M059J (cell line): ENCODE measurements around the gene CHAC1. TPM values are rescaled to one million over a fixed set of nuclear protein-coding genes. Genes with fewer than 3 reads are reported as not detected.
A peak's percentile ranks its signal among the peaks of the same experiment; 100 is the strongest.
"Not testable (repeated sequence)": the region's sequence is repeated elsewhere in the genome, so short reads cannot be mapped to it uniquely, and the experiment has no call there.

Experiments
- DNase-seq: peaks from one replicate; pipeline ENCODE4 v3.0.0-alpha.2; 2012; ENCODE audit warnings: low read depth
- total RNA-seq: library from RNA; depleted of rRNA; stranded (reverse); fragments of >200 nt; shearing (Covaris generic); gene quantifications from 2 replicates; pipeline ENCODE4 v1.2.3, GENCODE V29; 2014

CHAC1 gene
- total RNA-seq, 1 experiment from 2014 or later: 7.4 TPM

DNA sequence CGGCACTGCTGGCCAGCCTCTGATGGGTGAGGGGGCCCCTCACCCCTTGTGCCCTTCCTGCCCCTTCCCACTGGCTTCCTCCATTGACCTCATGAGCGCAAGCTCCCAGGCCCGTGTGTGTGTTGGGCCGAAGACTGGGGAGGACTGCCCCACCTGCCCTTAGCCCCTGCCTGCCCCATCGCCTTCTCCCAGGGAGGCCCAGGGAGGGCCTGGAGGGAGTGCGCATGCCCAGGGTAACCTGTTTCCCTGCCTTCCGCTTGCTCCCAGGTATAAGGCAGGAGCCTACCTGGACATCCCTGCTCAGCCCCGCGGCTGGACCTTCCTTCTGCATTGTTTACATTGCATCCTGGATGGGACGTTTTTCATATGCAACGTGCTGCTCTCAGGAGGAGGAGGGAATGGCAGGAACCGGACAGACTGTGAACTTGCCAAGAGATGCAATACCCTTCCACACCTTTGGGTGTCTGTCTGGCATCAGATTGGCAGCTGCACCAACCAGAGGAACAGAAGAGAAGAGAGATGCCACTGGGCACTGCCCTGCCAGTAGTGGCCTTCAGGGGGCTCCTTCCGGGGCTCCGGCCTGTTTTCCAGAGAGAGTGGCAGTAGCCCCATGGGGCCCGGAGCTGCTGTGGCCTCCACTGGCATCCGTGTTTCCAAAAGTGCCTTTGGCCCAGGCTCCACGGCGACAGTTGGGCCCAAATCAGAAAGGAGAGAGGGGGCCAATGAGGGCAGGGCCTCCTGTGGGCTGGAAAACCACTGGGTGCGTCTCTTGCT, 15.3 kb upstream of the CHAC1 start:
- DNase-seq: peak; percentile 59

DNA sequence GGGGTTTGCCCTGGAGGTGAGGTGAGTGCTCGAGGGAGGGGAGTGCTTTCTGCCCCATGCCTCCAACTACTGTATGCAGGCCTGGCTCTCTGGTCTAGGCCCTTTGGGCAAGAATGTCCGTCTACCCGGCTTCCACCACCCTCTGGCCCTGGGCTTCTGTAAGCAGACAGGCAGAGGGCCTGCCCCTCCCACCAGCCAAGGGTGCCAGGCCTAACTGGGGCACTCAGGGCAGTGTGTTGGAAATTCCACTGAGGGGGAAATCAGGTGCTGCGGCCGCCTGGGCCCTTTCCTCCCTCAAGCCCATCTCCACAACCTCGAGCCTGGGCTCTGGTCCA, 14.8 kb upstream of the CHAC1 start:
- no peak for DNase-seq

DNA sequence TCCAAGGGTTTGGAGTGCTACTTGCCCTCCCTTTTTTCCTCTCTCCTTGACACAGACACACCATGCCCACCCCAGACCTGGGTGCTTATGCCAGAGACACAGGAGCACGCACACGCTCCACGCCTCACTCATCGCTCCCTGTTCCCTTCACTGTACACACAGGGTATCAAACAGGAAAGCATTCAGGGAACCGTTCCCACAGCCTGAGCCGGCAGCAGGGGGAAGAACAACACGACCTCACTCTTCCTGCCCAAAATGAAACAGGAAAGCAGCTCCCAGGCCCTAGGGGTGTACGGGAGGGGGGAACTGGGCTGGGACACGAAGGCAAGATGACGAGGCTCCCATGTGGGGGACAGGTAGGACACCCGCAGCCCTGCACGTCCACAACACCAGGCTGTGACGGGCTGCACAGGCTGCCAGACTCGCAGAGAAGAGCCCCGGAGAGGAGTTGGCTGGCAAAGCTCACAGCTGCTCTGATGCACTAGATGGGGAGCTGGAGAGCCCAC, 12.9 kb upstream of the CHAC1 start:
- DNase-seq: no peak

DNA sequence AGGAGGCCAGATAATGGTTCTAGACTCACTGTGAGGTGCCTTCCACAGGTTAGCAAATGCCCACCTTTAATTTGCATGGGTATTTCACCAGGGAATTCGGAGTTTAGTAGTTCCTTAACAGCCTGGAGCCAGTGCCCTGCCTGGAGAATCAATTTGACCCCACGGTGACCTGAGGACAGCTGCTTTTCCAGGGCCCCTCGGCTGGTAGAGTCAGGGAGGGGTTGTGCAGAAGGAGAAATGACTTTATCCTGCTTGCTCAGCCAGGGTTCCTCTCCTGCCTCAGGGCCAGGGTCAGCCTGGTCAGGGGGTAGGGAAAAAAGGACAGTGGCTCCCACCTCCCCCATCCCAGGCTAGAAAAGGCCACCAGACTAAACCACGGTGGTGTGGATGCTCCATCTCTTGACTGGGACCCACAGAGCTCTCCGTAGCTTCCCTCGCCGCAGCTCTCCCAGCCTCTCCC, 12.2 kb upstream of the CHAC1 start:
- no peak for DNase-seq

DNA sequence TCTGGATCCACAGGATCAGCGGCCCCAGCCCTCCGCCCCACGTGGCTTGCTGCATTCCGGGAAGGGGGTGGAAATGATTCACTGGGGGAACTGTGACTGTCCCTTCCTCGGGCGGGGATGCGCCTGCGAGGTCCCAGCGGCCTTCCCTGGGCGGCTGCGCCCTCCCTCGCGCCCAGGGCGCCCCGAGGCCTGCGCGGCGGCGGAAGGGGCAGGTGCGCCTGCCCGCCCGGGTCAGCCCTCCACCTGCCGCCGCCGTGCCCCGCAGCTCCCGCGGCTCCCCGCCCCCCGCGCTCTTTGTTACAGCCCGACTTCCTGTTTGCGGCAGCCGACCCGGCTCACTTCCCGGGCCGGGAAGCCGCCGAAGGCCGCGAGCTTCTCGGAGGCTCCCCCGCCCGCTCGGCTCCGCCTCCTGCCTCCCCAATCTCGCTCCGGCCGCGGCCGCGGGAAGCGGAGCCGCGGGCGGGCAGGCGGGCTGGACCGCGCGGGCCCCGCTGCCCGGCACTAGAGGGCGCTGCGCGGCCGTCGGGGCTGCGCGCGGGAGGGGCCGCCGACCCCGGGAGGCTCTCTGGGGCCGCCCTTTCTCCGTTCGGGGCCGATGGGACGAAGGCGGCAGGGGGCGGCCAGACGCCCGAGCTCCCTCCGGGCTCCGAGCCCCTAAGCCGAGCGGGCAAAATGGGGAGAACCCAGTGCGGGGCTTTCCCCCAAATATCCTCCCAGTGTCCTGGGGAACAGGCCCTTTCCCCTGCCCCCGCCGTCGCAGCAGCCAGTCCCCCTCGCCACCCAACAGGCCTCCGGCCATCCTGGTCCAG, 11.5 kb upstream of the CHAC1 start:
- peak; percentile 83 for DNase-seq

DNA sequence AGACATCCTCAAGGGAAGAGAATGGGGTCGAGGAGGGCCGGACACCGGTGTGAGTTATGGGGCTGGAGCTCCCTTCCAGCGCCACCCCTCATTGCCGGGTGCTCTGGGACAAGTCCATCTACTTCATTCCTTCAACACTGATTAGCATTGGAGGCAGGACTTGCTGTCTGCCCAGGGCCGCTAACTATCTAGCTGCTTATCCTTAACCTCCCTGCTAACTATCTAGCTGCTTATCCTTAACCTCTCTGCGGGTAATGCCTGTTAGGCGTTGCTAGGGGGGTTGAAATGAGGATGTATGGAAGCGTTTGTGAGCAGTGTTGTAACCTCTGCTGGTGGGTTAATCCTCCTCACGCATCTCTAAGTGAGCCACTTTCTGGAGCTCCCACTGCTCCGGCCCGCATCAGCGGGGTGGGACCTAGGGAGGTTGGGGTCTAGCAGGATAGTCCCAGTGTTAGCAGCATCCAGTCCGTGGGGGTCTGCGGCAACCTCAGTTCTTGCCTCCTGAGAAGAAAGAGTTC, 10.9 kb upstream of the CHAC1 start:
- DNase-seq: no peak

DNA sequence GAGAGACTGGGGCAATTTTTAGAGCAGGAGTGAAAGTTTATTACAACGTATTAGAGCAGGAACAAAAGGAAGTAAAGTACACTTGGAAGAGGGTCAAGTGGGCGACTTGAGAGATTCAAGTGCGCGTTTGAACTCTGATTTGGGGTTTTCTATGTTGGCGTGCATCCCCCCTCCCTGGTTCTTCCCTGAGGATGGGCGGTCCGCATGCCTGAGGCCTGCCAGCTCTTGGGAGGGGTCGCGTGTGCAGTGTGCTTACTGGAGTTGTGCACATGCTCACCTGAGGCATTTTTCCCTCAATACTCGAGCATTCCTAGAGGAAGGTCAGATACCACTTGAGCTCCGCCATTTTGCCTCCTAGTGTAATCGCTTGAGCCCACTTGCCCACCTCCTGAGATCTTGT, 10.4 kb upstream of the CHAC1 start:
- no peak for DNase-seq

DNA sequence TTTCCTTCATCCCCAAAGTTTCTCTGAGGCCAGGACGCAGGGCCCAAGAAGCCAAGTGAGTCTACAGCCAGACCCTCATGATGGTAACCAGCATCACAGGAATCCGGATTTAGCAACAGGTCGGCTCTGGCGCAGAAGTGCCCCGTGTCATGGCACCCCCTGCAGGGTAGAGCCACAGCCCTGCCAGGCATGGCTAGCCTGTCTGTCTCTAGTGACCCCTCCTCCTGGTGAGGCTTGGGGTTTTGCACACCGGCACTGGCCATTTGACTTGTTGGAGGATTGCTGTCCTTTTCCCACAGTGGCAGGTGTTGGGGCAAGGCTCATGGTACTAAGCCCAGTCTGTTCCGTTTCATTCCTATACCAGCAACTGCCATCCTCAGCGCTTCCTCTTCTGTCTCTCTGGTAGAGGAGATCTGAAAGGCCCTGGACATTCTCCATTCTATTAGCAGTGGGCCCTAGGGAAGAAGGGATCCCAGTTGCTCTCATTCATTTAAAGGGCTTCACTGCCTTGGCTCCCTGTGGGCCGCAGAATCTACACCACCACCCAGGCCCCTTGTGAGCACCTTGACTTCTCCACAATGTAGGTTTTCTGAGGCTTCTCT, 9.4 kb upstream of the CHAC1 start:
- DNase-seq: no peak

DNA sequence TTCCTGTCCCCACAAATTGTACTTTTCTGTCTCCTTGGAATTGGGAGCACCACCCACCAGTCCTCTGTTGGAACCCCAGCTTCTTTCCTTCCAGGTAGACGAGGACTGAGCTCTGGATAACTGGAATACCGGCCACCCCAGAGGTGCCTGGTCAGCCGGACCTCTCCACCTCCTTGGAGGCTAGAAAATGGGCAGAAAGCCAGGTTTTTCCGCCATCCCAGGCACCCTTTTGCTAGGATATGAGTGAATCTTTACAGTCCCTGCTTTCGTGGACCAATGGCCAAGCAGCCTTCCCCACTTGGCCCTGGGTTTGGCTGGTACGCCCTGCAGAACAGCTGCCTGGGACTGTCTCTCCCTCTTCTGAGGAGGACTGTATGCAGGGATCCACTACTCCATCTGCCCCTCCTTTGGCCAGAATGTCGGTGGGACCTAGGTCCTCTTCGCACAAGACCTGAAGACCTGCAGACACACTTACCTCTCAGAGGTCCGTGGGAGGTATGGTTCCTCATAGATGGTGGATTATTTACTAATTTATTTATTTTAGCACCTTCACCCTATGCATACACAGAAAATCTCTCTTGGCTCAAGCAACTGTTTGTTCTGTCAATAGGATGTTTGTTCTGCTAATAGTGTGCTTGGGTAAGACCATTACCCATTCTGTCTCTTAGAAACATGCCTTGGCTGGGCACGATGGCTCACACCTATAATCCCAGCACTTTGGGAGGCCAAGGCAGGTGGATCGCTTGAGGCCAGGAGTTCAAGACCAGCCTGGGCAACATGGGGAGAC, 8.6 kb upstream of the CHAC1 start:
- DNase-seq: no peak

DNA sequence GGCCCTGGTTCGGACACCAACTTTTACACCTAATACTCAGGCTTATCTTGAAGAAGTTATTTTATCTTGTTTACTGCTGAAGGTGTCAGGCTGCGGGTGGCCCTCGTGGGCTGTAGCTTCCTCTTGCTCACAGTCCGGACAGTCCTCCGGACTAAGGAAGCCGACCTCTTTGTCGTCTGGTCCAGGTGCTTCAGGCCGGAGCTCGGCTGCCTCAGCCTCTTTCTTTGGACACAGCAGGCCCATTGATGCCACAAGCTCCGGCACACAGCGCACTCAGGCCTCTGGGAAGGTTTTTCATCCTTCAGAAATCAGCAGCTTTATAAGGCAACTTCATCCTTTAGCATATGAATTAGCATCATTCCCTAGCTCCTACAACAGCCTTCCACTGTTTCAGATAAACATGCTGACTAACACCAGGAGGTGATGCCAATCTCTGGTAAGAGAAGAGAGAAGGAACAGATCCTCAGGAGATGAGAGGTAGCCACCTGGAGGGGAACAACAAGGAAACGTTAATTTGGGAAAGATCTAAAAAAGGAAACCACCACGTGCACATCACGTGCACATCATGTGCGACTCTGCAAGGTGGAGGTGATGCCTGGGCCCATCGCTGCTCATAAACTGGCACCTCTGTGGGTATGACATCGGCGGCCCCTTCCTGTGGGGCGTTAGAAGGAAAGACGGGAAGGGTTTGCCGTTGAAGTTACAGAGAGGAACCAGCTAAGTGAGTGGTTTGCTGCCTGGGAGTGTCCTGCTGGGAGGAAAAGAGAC, 4.4 kb upstream of the CHAC1 start:
- no peak for DNase-seq

DNA sequence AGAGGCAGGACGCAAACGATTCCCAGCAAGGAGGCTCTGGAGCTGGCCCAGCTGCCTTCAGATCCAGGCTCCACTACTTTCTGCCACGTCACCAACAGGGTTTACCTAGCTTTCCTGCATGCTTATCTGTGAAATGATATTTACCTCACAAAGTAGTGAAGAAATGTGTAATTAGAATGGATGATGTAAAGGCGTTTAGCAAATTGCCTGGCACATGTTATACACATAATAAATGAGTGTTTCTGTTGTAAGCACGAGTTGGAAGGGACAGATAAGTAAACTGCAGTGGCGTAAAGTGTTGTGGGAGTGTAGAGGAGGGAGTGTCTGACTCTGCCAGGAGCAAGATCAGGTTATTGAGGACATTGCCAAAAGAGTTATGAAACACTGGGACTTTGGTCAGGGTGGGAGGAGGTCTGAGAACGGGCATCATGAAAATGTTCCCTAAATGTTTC, 3.5 kb upstream of the CHAC1 start:
- DNase-seq: no peak

DNA sequence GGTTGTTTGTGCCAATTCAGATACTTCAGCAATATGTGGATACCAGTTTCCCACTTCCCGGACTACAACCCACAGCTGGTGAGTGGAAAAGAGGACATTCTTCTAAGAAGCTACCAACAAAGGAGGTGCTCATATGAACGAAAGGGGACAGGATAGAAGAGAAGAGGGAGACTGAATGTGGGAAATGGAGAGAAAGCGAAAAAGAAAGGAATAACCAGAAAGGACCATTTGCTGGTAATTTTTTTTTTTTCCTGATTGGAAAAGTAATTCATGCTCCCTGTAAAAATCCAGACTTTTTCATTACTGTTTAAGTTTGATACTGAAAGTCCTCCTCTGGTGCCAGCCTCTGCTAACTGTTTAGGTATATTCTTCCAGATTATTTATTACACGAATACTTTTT, 1.5 kb upstream of the CHAC1 start:
- DNase-seq: no peak

DNA sequence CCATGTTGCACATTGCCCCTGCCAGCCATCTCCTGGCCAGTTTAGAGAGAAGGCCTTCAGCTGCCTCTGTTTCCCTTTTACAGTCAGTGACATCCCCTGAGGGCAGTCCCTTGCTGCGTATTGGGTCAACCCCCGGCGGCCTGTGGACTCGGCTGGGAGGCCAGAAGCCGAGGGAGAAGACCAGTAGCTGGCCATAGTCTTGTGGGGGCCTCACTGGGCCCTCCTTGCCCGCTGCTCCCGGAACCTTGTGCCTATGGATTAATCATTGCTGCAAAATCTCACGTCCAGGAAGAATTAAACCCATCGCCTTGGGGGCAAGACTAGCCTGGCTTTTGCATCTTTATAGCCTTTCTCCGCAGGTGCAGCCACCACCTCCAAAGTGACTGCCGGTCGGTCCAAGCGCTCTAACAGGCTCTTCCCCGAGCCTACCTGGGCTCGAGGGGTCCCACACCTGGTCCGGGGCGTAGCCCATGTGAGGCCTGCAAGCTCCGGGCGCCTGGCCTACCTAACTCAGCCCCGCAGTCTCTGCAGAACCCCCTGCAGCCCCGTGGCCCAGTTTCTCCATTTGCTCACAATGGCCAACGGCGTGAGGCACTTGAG, 870 bp upstream of the CHAC1 start:
- DNase-seq: no peak

DNA sequence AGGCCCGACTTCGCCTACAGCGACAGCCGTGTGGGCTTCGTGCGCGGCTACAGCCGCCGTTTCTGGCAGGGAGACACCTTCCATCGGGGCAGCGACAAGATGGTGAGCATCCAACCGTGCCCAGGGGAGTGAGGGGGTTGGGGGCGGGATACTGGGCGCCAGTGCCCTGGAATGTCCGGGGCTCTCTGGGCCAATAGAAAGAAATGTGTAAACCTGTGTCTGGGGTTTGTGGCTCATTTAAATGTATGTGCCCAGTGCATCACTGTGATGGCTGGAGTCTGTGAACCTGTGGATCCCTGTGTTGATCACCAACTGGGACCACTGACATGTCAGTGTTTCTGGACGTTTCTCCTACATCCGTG, 423 bp downstream of the CHAC1 start:
- DNase-seq: no peak

DNA sequence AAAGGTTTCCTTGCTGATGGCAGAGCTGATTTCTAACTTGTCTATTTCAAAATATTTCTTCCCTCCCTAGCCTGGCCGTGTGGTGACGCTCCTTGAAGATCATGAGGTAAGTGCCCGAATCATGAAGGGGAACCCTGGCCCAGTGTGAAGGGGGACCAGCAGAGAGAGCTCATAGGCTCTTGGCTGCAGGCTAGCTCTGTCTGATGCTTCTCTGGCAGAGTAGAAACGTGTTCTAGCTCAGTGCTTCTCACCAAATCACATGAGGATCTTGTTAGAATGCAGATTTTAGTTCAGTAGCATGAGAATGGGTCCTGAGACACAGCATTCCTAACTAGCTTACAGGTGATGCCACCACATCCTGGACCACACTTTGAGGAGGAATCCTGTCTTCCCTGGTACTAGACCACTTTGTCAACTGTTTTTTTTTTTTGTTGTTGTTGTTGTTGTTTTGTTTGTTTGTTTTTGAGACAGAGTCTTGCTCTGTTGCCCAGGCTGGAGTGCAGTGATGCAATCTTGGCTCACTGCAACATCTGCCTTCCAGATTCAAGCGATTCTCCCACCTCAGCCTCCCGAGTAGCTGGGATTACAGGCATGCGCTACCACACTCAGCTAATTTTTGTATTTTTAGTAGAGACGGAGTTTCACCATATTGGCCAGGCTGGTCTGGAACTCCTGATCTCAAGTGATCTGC, 1.0 kb downstream of the CHAC1 start:
- DNase-seq: not testable (repeated sequence)

DNA sequence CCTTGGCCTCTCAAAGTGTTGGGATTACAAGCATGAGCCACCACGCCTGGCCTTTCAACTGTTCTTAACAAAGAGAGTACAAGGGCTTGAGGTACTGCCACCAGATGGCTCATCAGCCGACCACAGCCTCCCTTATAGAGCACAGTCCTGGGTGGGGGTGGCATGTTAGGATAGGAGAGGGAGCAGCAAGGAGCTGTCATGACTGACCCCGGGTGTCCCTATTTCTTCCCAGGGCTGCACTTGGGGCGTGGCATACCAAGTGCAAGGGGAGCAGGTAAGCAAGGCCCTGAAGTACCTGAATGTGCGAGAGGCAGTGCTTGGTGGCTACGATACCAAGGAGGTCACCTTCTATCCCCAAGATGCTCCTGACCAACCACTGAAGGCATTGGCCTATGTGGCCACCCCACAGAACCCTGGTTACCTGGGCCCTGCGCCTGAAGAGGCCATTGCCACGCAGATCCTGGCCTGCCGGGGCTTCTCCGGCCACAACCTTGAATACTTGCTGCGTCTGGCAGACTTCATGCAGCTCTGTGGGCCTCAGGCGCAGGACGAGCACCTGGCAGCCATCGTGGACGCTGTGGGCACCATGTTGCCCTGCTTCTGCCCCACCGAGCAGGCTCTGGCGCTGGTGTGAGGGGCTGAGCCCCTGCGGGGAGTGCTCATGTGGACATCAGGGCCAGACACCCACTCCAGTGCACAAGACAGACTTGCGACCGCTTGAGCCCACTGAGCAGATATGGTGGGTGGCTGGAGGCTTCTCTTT, 2.1 kb downstream of the CHAC1 start:
- DNase-seq: no peak

DNA sequence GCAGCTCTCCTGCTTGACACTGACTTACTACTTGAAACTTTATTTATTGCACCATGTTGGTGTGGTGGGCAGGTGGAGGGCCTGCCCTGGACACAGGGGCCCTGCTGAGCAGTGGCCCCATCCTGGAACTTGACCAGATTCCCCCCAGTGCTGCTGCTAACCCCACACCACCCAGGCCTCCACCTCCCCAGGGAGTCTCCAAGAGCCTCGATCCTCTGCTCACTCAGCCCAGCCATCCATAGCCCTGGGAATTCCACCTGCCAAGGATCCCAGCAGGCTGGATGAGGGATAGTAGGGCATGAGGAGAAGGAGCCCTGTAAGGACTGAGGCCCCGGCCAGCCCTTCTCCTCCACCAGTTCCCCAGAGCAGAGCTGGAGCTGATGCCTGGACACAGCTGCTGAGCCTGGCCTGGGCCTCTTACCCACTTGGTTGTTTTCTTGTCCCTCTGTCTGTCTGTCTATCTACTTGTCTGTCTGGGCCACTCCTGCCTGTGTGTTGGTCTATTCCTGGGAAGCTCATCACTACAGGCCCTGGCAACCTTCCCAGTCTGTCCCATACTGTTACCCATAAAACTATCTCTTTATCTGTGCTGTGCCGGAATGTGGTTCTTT, 2.8 kb downstream of the CHAC1 start:
- DNase-seq: no peak

DNA sequence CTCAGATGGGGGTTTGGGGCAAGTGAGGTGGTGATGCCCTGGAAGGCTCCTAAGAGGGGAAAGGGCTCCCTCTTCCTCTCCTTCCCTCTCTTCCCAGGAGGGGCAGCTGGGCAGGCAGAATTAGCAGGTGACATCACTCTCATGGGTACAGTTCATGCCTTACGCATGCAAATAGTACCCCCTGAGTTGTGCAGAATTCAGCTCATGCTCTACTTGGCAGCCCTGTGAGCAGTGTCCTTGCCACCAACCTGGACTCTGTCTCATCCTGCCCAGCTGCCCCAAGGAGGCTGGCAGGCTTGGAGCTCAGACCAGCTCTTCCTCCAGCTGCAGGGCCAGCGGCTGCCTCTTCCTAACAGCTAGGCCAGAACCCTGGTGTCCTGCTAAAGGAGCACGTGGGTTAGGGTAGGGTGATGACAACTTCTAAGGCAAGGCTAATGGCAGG, 3.3 kb downstream of the CHAC1 start:
- DNase-seq: no peak
